GM23248 (cell line): ENCODE data around the gene NRP2.

Source experiments
- EZH2 ChIP-seq: fragments of 200-600 bp; sonication (generic); IDR thresholded peaks from 2 replicates; pipeline ENCODE4 v1.6.1; 2018; ENCODE audit warnings: antibody characterized with exemption, mild to moderate bottlenecking; ENCODE audit not compliant: insufficient read depth, poor library complexity, severe bottlenecking
- EZH2phosphoT487 ChIP-seq: fragments of 200-600 bp; sonication (generic); IDR thresholded peaks from 2 replicates; pipeline ENCODE4 v1.6.1; 2018; ENCODE audit warnings: antibody characterized with exemption, moderate library complexity, mild to moderate bottlenecking, low read depth; ENCODE audit not compliant: insufficient read depth

GRCh38 chr2:205780645-205781044, 98.3 kb downstream of the NRP2 start:
- TF ChIP-seq EZH2: no peak
- TF ChIP-seq EZH2phosphoT487: no peak
